Panc1 (cell line): ENCODE data around the gene CA12.

Experiments
- POLR2AphosphoS5 ChIP-seq: IDR thresholded peaks from 2 replicates; pipeline ENCODE4 v1.6.1; 2012; ENCODE audit warnings: mild to moderate bottlenecking, low read depth, low read length, moderate library complexity
- REST ChIP-seq, 2 experiments: IDR thresholded peaks; 2 replicates each; pipeline ENCODE4 v1.6.1; 2011 to 2012; ENCODE audit warnings: low read depth in 2 of 2, control low read depth in 1 of 2, low read length in 1 of 2, mild to moderate bottlenecking in 1 of 2, moderate library complexity in 1 of 2; ENCODE audit not compliant: insufficient read depth in 1 of 2
- SIN3A ChIP-seq: IDR thresholded peaks from 2 replicates; pipeline ENCODE4 v1.6.1; 2012; ENCODE audit warnings: low read depth, mild to moderate bottlenecking, low read length, moderate library complexity, borderline replicate concordance; ENCODE audit not compliant: insufficient read depth
- TCF7L2 ChIP-seq: IDR thresholded peaks from 2 replicates; pipeline ENCODE4 v1.6.1; 2011; ENCODE audit warnings: mild to moderate bottlenecking, low read depth, low read length, inconsistent platforms
- TF ChIP-seq, protein P1 (sequence below): fragments of 450-650 bp; IDR thresholded peaks from 2 replicates; pipeline ENCODE4 v1.5.1; 2017; ENCODE audit warnings: mild to moderate bottlenecking

DNA sequence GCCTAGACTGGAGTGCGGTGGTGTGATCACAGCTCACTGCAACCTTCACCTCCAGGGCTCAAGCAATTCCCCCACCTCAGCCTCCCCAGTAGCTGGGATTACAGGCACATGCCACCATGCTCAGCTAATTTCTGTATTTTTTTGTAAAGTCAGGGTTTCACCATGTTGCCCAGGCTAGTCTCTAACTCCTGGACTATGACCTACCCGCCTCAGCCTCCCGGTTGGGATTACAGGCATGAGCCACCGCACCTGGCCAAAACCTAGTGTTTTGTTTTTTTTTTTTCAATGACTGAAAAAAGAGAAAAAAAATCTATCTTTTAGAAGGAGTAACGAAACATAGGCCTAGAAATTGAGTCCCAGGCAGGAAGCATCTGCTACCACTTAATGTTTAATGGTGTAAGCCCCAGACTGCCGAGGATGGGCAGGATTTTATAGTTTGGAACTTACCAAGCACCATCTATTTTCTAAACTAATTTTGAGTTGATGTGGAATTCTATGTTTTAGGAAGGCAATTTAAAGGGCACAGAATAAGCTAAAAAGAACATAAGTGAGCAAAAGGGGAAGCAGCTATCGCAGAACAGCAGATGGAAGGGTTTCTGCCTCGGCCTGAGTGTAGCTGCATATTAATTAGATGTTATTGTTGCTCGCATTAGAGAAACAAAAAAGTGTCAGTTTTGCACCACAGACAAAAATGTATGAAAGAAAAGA, 24.2 kb upstream of the CA12 start:
- TF ChIP-seq, protein P1, sequence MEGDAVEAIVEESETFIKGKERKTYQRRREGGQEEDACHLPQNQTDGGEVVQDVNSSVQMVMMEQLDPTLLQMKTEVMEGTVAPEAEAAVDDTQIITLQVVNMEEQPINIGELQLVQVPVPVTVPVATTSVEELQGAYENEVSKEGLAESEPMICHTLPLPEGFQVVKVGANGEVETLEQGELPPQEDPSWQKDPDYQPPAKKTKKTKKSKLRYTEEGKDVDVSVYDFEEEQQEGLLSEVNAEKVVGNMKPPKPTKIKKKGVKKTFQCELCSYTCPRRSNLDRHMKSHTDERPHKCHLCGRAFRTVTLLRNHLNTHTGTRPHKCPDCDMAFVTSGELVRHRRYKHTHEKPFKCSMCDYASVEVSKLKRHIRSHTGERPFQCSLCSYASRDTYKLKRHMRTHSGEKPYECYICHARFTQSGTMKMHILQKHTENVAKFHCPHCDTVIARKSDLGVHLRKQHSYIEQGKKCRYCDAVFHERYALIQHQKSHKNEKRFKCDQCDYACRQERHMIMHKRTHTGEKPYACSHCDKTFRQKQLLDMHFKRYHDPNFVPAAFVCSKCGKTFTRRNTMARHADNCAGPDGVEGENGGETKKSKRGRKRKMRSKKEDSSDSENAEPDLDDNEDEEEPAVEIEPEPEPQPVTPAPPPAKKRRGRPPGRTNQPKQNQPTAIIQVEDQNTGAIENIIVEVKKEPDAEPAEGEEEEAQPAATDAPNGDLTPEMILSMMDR, result no peak
- no peak for TF ChIP-seq REST (IDR thresholded peaks at IDR 0.05; ENCODE audit: insufficient read depth in 1 of 2, low read depth in 2 of 2, low read length in 1 of 2)
- TF ChIP-seq SIN3A, result no peak
- no peak for TF ChIP-seq POLR2AphosphoS5
- no peak for TF ChIP-seq TCF7L2
